Stimulated activated naive CD8-positive, alpha-beta T cell treated with anti-CD3 and anti-CD28 coated beads, Interleukin-15, amount 100 ng/mL, for 72 hours (primary cell): ENCODE results near the gene NEK4.
A peak's percentile ranks its signal among the peaks of the same experiment; 100 is the strongest.

Experiments
- ATAC-seq: fragments of 150-1000 bp; cut with Tn5 transposase; 2 replicates; pipeline ENCODE4 v1.10.0; 2021; ENCODE audit warnings: mild to moderate bottlenecking, moderate library complexity
- DNase-seq, 2 donors: peaks; one replicate each; pipeline ENCODE4 v3.0.0; 2021 to 2022
- H3K27ac Mint-ChIP-seq, 2 donors: one replicate each; pipeline ENCODE4 v1.8.0; 2022; ENCODE audit warnings: mild to moderate bottlenecking in 2 of 2, mixed read lengths in 2 of 2, moderate library complexity in 2 of 2
- H3K27me3 Mint-ChIP-seq: one replicate; pipeline ENCODE4 v1.8.0; 2022; ENCODE audit warnings: mixed read lengths
- H3K4me1 Mint-ChIP-seq: one replicate; pipeline ENCODE4 v1.8.0; 2022; ENCODE audit warnings: mild to moderate bottlenecking, mixed read lengths
- H3K4me3 Mint-ChIP-seq, 2 donors: one replicate each; pipeline ENCODE4 v1.8.0; 2022; ENCODE audit warnings: mild to moderate bottlenecking in 2 of 2, mixed read lengths in 2 of 2, moderate library complexity in 1 of 2
- H3K9me3 Mint-ChIP-seq, 2 donors: one replicate each; pipeline ENCODE4 v1.8.0; 2022; ENCODE audit warnings: mixed read lengths in 2 of 2

The NEK4 gene

DNA sequence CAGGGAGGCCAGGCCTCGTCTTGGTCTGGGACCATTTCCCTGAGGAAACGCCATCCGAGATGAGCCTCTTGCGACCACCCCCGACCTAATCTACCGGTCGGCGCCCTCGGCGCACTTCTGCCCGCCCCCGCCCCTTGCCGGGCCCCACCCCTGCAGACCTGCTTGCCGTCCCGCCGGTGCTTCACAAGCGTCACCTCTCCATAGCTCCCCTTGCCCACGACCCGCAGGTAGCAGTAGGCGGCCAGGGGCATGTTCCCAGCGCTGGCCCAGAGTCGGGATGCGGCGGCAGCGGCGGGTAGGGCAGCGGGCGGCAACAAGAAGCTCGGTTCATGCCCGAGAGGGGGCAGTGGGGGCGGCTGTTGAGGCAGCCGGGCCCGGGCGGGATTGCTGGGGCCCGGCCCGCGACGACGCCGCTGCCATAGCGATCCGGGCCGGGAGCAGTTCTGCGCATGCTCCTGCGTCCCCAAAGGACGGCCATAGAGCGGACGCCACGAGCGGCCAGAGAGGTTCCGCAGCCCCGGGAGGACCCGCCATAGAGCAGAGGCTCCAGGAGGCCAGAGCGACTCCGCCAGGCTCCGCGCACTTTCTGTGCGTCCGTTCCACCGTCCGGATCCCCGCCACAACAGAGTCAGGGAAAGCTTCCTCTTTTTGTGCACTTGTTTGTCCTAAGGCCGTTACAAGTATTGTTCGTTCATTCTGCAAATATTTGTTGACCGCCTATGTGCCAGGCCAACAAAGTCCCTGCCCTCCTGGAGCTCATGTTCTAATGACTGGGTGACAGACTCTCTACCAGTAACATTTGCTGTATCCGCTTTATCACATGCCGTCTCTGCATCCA is at the start of gene NEK4:
Gene NEK4, minus strand, starts transcription at position 445 of the 838 bp plus-strand sequence. Its CDS starts 194 bp downstream, at position 251.
- Mint-ChIP-seq H3K27ac (peak within 1 kb of the TSS; percentile 74 to 94), H3K9me3 (no peaks in the 10 kb centered on the region), H3K4me1 (peaks cover 18% of the 10 kb centered on the region), H3K27me3 (no peaks in the 10 kb centered on the region), H3K4me3 (peak within 1 kb of the TSS; percentile 78 to 86)
- ATAC-seq (peak; percentile 98), DNase-seq (peak; percentile 88 to 91)

- no peak for ATAC-seq
- DNase-seq, result no peak
- no peaks in the 10 kb centered on the region for H3K4me1 Mint-ChIP-seq
- H3K27ac Mint-ChIP-seq, result no peak overlapping the region
- no peaks in the 10 kb centered on the region for H3K27me3 Mint-ChIP-seq
- no peak overlapping the region for H3K4me3 Mint-ChIP-seq
- H3K9me3 Mint-ChIP-seq, result no peaks in the 10 kb centered on the region
These were observed 49.2 kb upstream of the NEK4 start for GRCh38 chr3:52819936-52820335.

DNA sequence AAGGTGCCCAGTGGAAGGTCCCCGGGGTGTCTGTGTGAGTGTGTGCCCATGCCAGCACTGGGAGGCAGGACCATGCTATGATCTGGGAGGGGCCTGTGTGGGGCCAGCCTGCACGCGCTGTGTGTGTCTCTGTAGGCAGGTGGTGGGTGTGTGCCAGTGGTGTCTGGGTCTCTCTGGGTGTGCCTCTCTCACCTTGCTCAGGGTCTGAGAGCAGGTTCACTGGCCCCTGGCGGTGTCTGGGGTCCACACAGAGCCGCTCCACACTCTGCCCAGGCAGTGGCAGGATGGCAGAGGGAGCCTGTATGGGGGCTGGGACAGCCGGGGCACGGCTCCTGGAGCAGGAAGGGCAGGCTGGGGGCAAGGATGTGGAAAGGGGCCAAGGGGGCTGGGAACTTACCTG is 47.1 kb upstream of the NEK4 start:
- Mint-ChIP-seq H3K27me3 (no peaks in the 10 kb centered on the region), H3K4me1 (no peaks in the 10 kb centered on the region), H3K4me3 (no peak overlapping the region), H3K9me3 (no peaks in the 10 kb centered on the region), H3K27ac (peak overlapping the region in 1 of 2 donors; percentile 44)
- ATAC-seq, result no peak
- DNase-seq, result no peak

GRCh38 chr3:52817221-52817620 is 46.5 kb upstream of the NEK4 start:
- Mint-ChIP-seq H3K4me1 (no peaks in the 10 kb centered on the region), H3K9me3 (no peaks in the 10 kb centered on the region), H3K27me3 (no peaks in the 10 kb centered on the region), H3K27ac (peak overlapping the region in 1 of 2 donors; percentile 55), H3K4me3 (no peak overlapping the region)
- DNase-seq (no peak), ATAC-seq (peak; percentile 16)

DNA sequence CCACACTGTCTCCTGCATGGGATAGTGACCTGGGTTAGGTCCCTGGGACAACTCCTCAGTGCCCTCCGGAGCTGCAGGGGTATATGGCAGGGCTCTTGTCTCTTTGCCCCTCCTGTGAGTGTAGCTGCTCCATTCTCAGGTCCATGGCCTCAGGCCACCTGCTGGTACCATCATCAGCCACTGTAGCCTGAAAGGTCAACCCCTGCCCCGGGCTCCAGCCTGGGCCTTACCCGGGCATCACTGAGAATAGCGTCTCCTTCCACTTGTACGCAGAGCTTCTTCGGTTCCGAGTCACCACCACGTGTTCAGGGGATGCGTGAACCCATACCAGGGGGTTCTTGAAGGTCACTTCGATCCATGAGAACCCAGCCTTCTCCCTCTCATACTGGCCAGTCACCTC is 45.9 kb upstream of the NEK4 start:
- no peaks in the 10 kb centered on the region for H3K27me3 Mint-ChIP-seq
- H3K4me1 Mint-ChIP-seq, result no peaks in the 10 kb centered on the region
- DNase-seq, result no peak
- no peak overlapping the region for H3K4me3 Mint-ChIP-seq
- peak overlapping the region in 1 of 2 donors; percentile 55 for H3K27ac Mint-ChIP-seq
- ATAC-seq, result no peak
- H3K9me3 Mint-ChIP-seq, result no peaks in the 10 kb centered on the region

DNA sequence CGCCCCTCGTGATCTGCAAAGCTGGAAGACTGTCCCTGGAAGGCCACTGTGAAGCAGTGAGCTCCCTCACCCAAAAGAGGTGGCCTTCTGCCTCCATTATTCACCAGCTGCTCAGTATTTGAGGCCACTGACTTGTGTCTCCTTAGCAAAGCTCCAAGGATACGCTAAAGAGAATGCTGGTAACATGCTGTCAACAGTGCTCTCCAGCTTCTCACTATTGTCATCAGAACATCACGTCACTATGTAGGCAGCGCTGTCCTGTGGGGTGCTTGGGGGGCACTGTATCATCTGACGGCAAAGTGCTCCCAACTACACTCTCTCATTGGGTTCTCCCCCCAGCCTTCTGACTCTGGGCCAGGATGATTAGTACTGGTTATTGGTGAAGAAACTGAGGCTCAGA is 45.5 kb upstream of the NEK4 start:
- no peak for ATAC-seq
- no peak overlapping the region for H3K27ac Mint-ChIP-seq
- H3K27me3 Mint-ChIP-seq, result no peaks in the 10 kb centered on the region
- DNase-seq, result no peak
- H3K4me3 Mint-ChIP-seq, result no peak overlapping the region
- no peaks in the 10 kb centered on the region for H3K9me3 Mint-ChIP-seq
- no peaks in the 10 kb centered on the region for H3K4me1 Mint-ChIP-seq

- Mint-ChIP-seq H3K4me3 (no peak overlapping the region), H3K27me3 (no peaks in the 10 kb centered on the region), H3K4me1 (no peaks in the 10 kb centered on the region), H3K27ac (peak overlapping the region in 1 of 2 donors; percentile 49), H3K9me3 (no peaks in the 10 kb centered on the region)
- no peak for DNase-seq
- no peak for ATAC-seq
These were observed 43.1 kb upstream of the NEK4 start for GRCh38 chr3:52813810-52814209.

GRCh38 chr3:52811452-52812011 is 40.8 kb upstream of the NEK4 start:
- no peaks in the 10 kb centered on the region for H3K27me3 Mint-ChIP-seq
- H3K4me3 Mint-ChIP-seq, result no peak overlapping the region
- ATAC-seq (no peak), DNase-seq (no peak)
- no peaks in the 10 kb centered on the region for H3K9me3 Mint-ChIP-seq
- H3K27ac Mint-ChIP-seq, result peak overlapping the region in 1 of 2 donors; percentile 85
- no peaks in the 10 kb centered on the region for H3K4me1 Mint-ChIP-seq

DNA sequence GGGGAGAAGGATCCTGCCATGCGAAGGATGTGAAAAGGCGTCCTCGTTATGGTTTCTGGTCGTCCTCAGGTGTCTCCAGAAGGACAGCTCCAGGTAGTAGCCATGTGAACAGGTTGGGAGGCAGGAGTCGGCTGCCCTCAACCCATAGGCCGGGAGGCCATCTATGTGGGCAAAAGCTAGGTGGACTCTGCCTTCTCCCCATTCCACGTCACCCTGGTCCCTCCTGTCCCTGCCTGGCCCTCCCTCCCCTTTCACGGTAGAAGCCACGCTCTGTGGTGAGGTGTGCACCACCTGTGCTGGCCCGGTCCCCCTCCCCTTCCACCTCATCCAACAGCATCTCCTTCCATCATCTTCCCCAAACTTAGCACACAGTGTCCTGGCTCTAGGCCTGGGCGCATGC is 40.2 kb upstream of the NEK4 start:
- no peak for ATAC-seq
- no peaks in the 10 kb centered on the region for H3K4me1 Mint-ChIP-seq
- DNase-seq, result no peak
- H3K4me3 Mint-ChIP-seq, result no peak overlapping the region
- H3K27me3 Mint-ChIP-seq, result no peaks in the 10 kb centered on the region
- no peaks in the 10 kb centered on the region for H3K9me3 Mint-ChIP-seq
- H3K27ac Mint-ChIP-seq, result no peak overlapping the region

- DNase-seq (no peak), ATAC-seq (no peak)
- Mint-ChIP-seq H3K27ac (no peak overlapping the region), H3K4me1 (no peaks in the 10 kb centered on the region), H3K27me3 (no peaks in the 10 kb centered on the region), H3K4me3 (no peak overlapping the region), H3K9me3 (no peaks in the 10 kb centered on the region)
These were observed 39.1 kb upstream of the NEK4 start for GRCh38 chr3:52809662-52810377.

- H3K27me3 Mint-ChIP-seq, result no peaks in the 10 kb centered on the region
- no peak overlapping the region for H3K4me3 Mint-ChIP-seq
- no peaks in the 10 kb centered on the region for H3K9me3 Mint-ChIP-seq
- DNase-seq (no peak), ATAC-seq (no peak)
- no peaks in the 10 kb centered on the region for H3K4me1 Mint-ChIP-seq
- H3K27ac Mint-ChIP-seq, result no peak overlapping the region
These were observed 38.4 kb upstream of the NEK4 start for GRCh38 chr3:52809149-52809548.

GRCh38 chr3:52805270-52806039 is 34.7 kb upstream of the NEK4 start:
- ATAC-seq (no peak), DNase-seq (no peak)
- Mint-ChIP-seq H3K4me3 (no peak overlapping the region), H3K27me3 (no peaks in the 10 kb centered on the region), H3K27ac (no peak overlapping the region), H3K4me1 (no peaks in the 10 kb centered on the region), H3K9me3 (no peaks in the 10 kb centered on the region)

DNA sequence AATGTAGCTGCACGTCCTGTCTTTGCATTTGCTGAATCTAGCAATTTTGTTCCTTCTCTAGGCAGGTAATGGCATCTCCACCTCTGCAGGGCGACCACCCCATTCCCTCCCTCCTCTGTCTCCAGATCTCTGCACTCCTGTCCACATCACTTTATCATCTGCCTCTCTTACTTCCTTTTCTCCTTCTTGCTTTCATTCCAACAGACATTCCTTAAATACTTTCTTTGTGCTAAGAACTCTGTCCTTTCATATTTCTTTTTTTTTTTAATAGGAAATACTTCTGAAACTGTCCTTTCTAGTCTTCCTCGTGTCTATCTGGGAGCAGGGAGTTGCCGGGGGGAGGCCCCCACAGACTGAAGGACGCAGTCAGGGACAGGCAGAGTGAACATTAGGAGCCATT is 31.1 kb upstream of the NEK4 start:
- H3K27me3 Mint-ChIP-seq, result no peaks in the 10 kb centered on the region
- DNase-seq (no peak), ATAC-seq (no peak)
- no peak overlapping the region for H3K4me3 Mint-ChIP-seq
- H3K4me1 Mint-ChIP-seq, result no peaks in the 10 kb centered on the region
- H3K27ac Mint-ChIP-seq, result peak overlapping the region in 1 of 2 donors; percentile 24
- H3K9me3 Mint-ChIP-seq, result no peaks in the 10 kb centered on the region

- ATAC-seq (no peak), DNase-seq (no peak)
- Mint-ChIP-seq H3K27me3 (no peaks in the 10 kb centered on the region), H3K9me3 (no peaks in the 10 kb centered on the region), H3K4me1 (no peaks in the 10 kb centered on the region), H3K4me3 (no peak overlapping the region), H3K27ac (no peak overlapping the region)
These were observed 29.3 kb upstream of the NEK4 start for GRCh38 chr3:52800079-52800478.

GRCh38 chr3:52798978-52799476 is 28.3 kb upstream of the NEK4 start:
- Mint-ChIP-seq H3K27me3 (no peaks in the 10 kb centered on the region), H3K9me3 (no peaks in the 10 kb centered on the region)

More at GRCh38 chr3:52798978-52799476, 28.3 kb upstream of the NEK4 start:
- Mint-ChIP-seq H3K27ac (peak overlapping the region in 1 of 2 donors; percentile 42), H3K4me3 (no peak overlapping the region), H3K4me1 (no peaks in the 10 kb centered on the region)
- DNase-seq (peak; percentile 5 to 28), ATAC-seq (peak; percentile 32)
